ENCODE results near the gene C5orf58.

C5orf58 gene

DNA sequence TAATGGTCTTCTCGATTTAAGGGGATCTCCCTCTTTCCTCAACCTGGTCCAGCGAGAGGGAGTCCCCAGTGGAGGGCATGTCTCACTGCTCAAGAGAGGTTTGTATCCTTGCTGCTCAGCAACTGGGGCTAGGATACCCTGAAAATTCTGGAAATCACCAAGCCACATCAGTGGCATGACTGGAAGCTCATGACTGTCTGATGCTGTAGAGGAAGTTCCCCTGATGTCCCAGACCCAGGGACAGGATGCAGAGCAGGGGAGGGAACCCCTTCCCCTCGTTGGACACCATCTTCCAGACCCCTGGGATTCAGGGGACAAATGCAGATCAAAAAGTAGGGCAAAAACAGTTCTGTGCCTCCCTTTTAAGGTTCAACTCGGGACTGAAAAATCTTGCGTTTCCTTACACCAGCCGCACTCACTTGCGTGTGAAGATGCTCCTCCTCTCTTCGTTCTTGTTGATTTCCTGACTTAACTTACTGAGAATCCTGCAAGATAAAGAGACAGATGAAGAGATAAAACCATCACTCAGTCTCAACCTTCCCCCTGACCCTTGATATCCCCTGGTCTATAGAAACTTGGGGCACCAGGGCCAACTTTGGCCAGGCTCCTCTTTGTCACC, 42.7 kb downstream of the C5orf58 start:
- Histone ChIP-seq H3K4me3 (ENCODE audit: low read depth, low read length) (no peak overlapping the region), H3K27ac (no peak overlapping the region), H3K36me3 (no peaks in the 10 kb centered on the region), H3K9me3 (ENCODE audit: severe bottlenecking) (no peaks in the 10 kb centered on the region), H3K27me3 (ENCODE audit: insufficient read depth, low read depth, severe bottlenecking) (peaks cover 69% of the 10 kb centered on the region)
- TF ChIP-seq, protein P1, sequence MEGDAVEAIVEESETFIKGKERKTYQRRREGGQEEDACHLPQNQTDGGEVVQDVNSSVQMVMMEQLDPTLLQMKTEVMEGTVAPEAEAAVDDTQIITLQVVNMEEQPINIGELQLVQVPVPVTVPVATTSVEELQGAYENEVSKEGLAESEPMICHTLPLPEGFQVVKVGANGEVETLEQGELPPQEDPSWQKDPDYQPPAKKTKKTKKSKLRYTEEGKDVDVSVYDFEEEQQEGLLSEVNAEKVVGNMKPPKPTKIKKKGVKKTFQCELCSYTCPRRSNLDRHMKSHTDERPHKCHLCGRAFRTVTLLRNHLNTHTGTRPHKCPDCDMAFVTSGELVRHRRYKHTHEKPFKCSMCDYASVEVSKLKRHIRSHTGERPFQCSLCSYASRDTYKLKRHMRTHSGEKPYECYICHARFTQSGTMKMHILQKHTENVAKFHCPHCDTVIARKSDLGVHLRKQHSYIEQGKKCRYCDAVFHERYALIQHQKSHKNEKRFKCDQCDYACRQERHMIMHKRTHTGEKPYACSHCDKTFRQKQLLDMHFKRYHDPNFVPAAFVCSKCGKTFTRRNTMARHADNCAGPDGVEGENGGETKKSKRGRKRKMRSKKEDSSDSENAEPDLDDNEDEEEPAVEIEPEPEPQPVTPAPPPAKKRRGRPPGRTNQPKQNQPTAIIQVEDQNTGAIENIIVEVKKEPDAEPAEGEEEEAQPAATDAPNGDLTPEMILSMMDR (IDR thresholded peaks at IDR 0.05; ENCODE audit: low read depth, low read length), result no peak
- DNase-seq, result no peak

DNA sequence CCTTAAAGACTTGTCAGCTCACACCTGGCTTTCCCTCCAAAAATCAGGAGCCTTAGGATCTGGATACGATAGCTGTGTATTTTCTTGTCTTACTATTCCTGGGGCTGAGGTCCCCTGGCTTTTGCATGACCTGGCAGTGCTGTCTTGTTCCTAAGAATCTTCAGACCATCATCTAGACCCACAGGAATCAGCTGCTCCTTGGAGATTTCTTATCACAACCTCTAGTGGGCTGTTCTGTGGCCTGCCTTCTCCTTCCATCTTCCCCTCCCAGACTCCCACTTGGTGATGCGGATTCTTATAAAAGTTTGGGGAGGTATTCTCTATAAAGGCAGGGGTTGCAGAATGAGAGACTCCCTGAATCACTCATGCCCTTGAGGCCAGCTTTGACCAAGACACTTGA, 43.4 kb downstream of the C5orf58 start:
- Histone ChIP-seq H3K27me3 (ENCODE audit: insufficient read depth, low read depth, severe bottlenecking) (peaks cover 67% of the 10 kb centered on the region), H3K36me3 (no peaks in the 10 kb centered on the region), H3K27ac (no peak overlapping the region), H3K9me3 (ENCODE audit: severe bottlenecking) (no peaks in the 10 kb centered on the region), H3K4me3 (ENCODE audit: low read depth, low read length) (no peak overlapping the region)
- DNase-seq, result no peak
- TF ChIP-seq, protein P1 (IDR thresholded peaks at IDR 0.05; ENCODE audit: low read depth, low read length), result no peak

DNA sequence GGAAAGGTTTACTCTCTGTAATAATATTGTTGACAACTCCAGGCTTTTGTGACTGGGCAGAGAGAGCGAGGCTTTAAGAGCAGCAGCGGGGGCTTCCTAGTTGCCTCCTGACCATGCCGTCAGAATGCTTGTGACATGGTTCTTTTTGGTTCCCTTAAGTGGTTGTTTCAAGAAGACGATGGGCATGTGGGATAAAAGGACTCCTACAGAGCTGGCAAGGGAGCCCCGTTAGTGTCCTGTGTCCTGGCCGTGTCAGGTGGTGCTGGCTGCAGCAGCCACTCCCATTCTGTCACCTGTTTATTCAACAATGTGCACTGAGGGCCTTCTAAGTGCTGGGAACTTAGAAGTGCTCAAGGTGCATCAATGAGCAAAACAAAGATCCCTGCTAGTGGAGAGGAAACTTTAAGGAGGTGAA, 45.1 kb downstream of the C5orf58 start:
- Histone ChIP-seq H3K36me3 (no peaks in the 10 kb centered on the region), H3K27me3 (ENCODE audit: insufficient read depth, low read depth, severe bottlenecking) (peaks cover 63% of the 10 kb centered on the region), H3K9me3 (ENCODE audit: severe bottlenecking) (no peaks in the 10 kb centered on the region), H3K27ac (no peak overlapping the region), H3K4me3 (ENCODE audit: low read depth, low read length) (no peak overlapping the region)
- TF ChIP-seq, protein P1 (IDR thresholded peaks at IDR 0.05; ENCODE audit: low read depth, low read length), result no peak
- DNase-seq, result no peak

DNA sequence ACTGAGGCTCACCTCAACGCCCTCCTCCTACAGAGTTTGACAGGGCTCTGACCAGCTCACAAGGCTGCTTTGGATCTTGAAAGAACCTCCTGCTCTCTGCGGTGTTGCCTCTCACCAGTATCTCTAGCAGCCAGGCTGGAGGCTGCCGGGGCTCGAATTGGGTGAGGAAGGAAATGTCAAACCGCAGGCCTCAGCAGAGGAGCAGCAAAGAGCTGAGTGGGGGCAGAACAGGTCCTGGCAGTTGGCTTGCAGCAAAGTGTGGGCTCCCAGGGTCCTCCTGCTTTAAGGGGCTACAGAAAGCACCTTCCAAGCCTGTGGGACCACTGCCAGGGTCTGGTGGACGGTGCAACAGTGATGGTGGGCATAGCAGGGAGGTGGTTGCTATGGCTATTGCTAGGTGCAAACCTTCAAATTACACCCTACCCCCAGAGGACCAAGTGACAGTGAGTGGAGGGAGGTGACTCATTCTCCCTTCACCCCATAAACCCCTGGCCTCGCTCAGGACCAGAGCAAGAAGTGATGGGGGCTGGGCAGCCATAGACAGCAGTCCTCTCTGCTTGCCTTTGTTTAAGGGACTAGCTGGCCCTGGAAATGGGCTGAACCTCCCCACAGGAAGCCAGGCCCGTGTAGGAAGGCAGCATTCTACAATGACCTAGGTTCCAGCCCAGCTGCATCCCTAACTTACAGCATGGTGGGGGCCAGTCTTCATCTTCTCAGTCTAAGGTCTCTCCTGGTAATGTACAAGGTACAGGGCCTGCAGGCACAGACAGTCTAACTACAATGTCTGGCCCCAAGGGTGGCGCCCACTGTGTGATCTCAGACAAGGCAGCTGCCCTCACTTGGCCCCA, 46.0 kb downstream of the C5orf58 start:
- no peaks in the 10 kb centered on the region for H3K9me3 ChIP-seq (ENCODE audit: severe bottlenecking)
- no peak overlapping the region for H3K27ac ChIP-seq
- no peak for DNase-seq
- peaks cover 60% of the 10 kb centered on the region for H3K27me3 ChIP-seq (ENCODE audit: insufficient read depth, low read depth, severe bottlenecking)
- H3K4me3 ChIP-seq (ENCODE audit: low read depth, low read length), result no peak overlapping the region
- H3K36me3 ChIP-seq, result no peaks in the 10 kb centered on the region
- TF ChIP-seq, protein P1 (IDR thresholded peaks at IDR 0.05; ENCODE audit: low read depth, low read length), result no peak

DNA sequence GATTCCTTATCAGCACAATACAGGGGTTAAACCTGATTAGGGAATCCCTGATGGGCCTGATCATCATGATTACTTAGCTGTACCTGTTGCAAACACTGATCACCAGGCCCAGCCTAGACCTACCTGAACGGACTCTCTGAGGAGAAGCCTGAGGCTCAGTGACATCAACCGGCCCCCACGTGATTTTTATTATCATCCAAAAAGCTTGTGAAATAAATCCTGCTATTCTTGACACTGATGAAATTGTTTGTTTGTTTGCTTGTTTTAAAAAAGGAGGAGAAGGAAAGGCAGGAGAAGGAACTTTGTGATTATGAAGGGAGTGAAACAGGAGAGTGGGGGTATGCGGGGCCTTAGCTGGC, 46.7 kb downstream of the C5orf58 start:
- H3K27me3 ChIP-seq (ENCODE audit: insufficient read depth, low read depth, severe bottlenecking), result peaks cover 59% of the 10 kb centered on the region
- TF ChIP-seq, protein P1 (IDR thresholded peaks at IDR 0.05; ENCODE audit: low read depth, low read length), result no peak
- H3K4me3 ChIP-seq (ENCODE audit: low read depth, low read length), result no peak overlapping the region
- H3K27ac ChIP-seq, result no peak overlapping the region
- no peak for DNase-seq
- H3K9me3 ChIP-seq (ENCODE audit: severe bottlenecking), result no peaks in the 10 kb centered on the region
- H3K36me3 ChIP-seq, result no peaks in the 10 kb centered on the region
